Activated T-cell treated with anti-CD3 and anti-CD28 coated beads for 48 hours (primary cell): ENCODE data around the gene ENTHD1.

ENCODE experiments used
- DNase-seq: peaks from one replicate; pipeline ENCODE4 v3.0.0-alpha.2; 2020; ENCODE audit warnings: low read depth

Gene ENTHD1

GRCh38 chr22:39715778-39716495, 177.6 kb downstream of the ENTHD1 start:
- DNase-seq: no peak

GRCh38 chr22:39714321-39714720, 179.2 kb downstream of the ENTHD1 start:
- no peak for DNase-seq

GRCh38 chr22:39713799-39714290, 179.7 kb downstream of the ENTHD1 start:
- no peak for DNase-seq

GRCh38 chr22:39712751-39713525, 180.6 kb downstream of the ENTHD1 start:
- no peak for DNase-seq

- no peak for DNase-seq
Observed at GRCh38 chr22:39712081-39712480, 181.5 kb downstream of the ENTHD1 start.

- no peak for DNase-seq
Observed at GRCh38 chr22:39710380-39711150, 183.0 kb downstream of the ENTHD1 start.

DNA sequence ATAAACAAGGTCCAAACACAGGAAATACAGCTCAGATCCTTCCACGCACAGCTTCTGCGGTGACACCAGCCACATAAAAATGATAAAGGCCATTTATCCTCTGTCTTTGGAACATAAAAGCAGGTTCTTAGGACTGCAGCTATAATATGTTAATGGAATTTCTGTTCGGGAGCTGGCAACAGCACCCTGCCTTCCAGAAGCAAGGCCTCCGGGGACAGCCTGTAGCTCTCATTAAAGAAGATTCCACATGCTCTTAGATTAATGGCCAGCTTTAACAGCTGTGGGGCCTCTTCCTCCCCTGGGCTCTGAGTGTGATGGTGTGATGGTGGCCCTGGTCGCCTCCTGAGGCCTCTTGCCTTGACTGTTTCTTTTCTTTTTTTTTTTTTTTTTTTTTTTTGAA, 185.7 kb downstream of the ENTHD1 start:
- DNase-seq: no peak

DNA sequence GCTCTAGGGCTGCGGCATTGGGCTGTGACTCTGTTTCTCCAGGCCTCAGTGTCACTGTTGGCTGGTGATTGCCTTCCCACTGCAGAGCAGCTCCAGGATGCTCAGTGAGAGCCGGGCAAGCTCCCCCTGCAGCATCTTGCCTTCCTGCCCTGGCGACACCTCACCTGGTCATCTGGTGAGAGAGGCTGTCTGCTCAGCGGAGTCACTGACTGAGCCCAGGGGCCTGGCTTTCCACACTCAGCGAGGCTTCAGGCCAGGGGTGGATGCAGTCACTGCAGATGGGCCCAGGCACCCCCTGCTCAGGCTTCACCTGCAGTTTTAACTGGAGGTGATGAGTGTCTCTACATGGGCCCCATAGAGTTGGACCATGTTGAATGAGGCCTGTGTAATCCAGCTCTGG, 186.2 kb downstream of the ENTHD1 start:
- no peak for DNase-seq

DNA sequence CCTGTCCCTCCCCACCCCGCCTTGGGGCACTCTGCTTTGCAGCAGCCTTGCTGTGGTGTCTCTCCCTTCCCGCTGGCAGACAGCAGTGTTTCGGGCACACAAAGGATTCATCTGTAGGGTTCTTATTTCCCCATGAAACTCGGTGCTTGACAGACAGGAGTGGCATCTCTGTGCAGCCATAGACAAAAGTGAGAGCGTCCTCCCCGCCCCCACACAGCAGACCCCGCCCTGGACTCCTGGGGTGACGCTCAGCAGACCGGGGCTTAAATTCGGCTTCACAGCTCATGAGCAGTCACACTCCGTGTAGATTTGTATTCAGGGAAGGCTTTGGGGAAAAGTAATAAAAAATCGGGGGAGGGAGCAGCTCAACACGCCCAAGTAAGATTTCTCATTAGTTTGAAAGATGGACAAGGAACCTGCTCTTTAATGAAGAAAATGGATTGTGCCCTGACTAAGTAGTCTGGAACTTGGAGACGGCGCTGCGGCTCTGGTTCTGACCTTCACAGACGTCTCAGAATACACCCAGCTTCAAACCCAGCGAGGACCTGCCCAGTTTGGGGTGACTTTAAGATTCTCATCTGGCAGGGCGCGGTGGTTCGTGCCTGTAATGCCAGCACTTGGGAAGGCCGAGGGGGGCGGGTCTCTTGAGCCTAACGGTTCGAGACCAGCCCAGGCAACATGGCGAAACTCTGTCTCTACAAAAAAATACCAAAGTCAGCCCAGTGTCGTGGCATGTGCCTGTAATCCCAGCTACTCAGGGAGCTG, 187.0 kb downstream of the ENTHD1 start:
- DNase-seq: no peak

DNA sequence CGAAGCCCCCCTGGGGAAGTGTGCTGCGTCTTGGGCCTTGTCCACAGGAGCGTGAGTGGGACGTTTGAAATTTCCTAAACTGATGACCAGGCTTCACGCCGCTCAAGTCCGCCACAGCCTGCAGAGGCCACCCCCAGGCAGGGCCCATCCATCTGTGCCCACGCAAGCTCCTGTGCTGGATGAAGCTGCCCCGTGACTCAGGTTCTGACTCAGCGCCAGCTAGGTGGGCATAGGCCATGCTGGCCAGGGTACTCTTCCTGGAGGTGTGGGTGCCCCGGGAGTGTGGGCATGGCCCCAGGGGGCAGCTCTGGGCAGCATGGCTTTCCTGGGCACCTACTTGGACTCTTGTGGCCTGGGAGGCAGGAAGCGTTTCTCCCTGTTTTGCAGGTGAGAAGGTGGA, 188.2 kb downstream of the ENTHD1 start:
- no peak for DNase-seq

- no peak for DNase-seq
Observed at GRCh38 chr22:39703928-39704639, 189.5 kb downstream of the ENTHD1 start.

GRCh38 chr22:39703091-39703490, 190.5 kb downstream of the ENTHD1 start:
- no peak for DNase-seq

DNA sequence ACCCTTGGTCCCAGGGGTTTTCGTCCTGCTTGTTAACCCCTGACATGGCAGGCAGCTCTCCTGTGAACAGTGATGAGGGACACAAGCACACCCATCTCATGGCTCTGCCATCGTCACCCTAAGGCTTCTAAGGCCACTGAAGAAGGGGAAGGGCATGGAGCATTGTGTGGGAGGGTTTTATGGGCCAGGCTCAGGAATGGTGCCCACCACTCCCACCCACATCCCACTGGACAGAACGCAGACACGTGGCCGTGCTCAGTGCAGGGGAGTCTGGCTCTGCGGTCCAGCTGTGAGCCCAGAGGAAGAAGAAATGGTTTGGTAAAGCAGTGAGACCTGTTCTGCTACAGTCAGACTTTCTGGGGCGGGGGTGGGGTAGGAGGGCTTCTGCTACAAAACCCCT, 193.0 kb downstream of the ENTHD1 start:
- DNase-seq: no peak

DNA sequence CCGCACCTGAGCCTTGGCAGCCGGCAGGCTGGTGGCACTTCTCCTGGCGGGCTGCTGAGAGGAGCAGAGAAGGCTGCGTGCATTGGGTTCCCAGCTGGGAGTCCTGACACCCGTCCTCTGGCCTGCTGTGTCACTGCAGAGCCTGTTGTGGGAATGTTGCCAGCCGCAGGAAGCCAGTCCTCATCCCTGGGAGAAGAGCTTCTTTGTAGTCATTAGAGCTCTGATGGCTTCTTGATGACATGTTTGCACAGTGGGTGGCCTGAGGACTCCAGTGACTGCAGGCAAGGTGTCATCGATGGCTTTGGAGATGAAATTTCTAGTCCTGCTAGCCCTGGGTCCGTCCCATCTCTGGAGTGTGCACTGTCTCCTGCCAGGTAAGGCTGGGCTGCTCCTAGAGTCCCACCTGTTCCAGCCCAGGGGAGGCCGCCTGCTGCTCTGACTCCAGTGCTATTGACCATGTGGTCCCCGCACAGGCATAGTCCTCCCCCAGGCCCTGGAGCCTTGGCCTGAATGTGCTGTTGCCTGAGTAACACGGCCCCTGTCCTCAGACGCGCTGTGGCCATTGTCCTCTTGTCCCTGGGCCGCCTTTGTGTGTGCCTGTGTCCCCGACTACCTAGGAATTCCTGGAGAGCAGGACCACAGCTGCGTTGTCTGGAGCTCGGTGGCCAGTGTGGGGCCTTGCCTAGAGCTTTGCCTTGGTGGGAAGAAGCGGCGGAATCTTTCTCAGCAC, 193.8 kb downstream of the ENTHD1 start:
- no peak for DNase-seq

DNA sequence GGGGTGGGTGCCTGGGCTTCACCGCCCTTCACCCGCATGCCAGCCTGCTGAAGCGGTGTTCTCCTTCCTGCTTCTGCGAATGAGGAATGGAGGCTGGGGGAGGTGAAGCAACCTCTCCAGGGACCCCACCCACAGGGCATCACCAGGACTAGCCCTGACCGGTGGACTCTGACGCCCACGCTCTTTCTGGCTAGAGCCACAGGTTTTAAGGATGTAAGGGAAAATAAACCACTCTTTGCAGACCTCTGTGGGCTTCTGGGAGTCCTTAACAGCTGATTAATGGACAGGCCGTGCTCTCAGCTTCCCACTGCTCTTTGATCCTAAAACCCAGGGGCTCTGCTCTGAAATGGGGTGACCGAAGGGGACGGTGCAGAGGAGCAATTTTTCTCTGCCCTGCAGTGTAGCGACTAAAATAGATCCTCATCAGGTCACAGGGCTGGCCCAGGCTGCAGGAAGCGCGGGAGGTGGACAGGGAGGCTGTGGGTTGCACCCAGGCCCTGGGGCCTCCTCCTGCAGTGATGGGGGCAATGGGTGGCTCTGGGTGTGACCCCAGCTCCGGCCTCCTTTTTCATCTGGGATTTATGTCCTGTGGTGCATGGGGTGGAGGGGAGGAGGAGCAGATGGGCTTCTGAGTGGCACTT, 195.7 kb downstream of the ENTHD1 start:
- no peak for DNase-seq

- no peak for DNase-seq
Observed at GRCh38 chr22:39693943-39694500, 199.5 kb downstream of the ENTHD1 start.
